Measurements from ENCODE around the gene SLC41A3.

Gene SLC41A3

GRCh38 chr3:126033051-126033745, 50.7 kb downstream of the SLC41A3 start:
- DNase-seq = no peak
- TF ChIP-seq POLR2A (IDR thresholded peaks at IDR 0.05; ENCODE audit: low read length) (no peak), GATA1 (IDR thresholded peaks at IDR 0.05; ENCODE audit: low read depth, low read length) (no peak)

DNA sequence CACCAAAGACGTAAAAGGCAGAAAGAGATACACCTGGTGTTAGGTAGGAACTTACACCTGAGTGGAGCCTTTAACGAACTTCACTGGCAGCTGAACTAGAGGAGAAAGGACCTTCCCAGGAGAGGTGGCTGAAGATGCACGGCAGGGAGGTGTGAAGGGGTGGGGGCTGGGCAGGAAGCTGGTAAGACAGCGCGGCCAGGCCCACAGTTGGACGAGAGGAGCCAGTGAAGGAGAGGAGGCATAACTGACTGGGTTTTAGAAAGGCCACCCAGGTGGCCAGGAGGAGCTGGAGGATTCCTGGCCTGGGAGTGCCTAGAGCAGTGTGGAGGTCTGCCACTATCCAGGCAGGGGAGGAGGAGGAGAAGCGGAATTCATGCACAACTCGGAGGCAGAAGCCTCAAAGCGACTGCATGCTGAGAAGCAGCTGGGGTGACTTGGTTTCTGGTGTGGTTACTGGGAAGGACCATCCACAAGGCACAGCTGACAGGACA, 51.9 kb downstream of the SLC41A3 start:
- DNase-seq = no peak

GRCh38 chr3:126030455-126030854, 53.5 kb downstream of the SLC41A3 start:
- TF ChIP-seq GATA1 (IDR thresholded peaks at IDR 0.05; ENCODE audit: low read depth, low read length) (no peak), POLR2A (IDR thresholded peaks at IDR 0.05; ENCODE audit: low read length) (no peak)
- no peak for DNase-seq

More for the DNA sequence above, 51.9 kb downstream of the SLC41A3 start:
- TF ChIP-seq POLR2A (IDR thresholded peaks at IDR 0.05; ENCODE audit: low read length) (no peak), GATA1 (IDR thresholded peaks at IDR 0.05; ENCODE audit: low read depth, low read length) (no peak)

- no peak for TF ChIP-seq POLR2A (IDR thresholded peaks at IDR 0.05; ENCODE audit: low read length)
- no peak for DNase-seq
Measured at GRCh38 chr3:126029241-126029640, 54.7 kb downstream of the SLC41A3 start.

- TF ChIP-seq GATA1 (IDR thresholded peaks at IDR 0.05; ENCODE audit: low read depth, low read length) = no peak
- DNase-seq = no peak
Measured at GRCh38 chr3:126028096-126028495, 55.8 kb downstream of the SLC41A3 start.

- DNase-seq = no peak
- TF ChIP-seq GATA1 (IDR thresholded peaks at IDR 0.05; ENCODE audit: low read depth, low read length) (no peak), POLR2A (IDR thresholded peaks at IDR 0.05; ENCODE audit: low read length) (no peak)
Measured at GRCh38 chr3:126026761-126027160, 57.2 kb downstream of the SLC41A3 start.

GRCh38 chr3:126026277-126026751, 57.6 kb downstream of the SLC41A3 start:
- DNase-seq = no peak
- TF ChIP-seq POLR2A (IDR thresholded peaks at IDR 0.05; ENCODE audit: low read length) (no peak), GATA1 (IDR thresholded peaks at IDR 0.05; ENCODE audit: low read depth, low read length) (no peak)

- no peak for DNase-seq
- TF ChIP-seq POLR2A (IDR thresholded peaks at IDR 0.05; ENCODE audit: low read length) = no peak
- no peak for TF ChIP-seq GATA1 (IDR thresholded peaks at IDR 0.05; ENCODE audit: low read depth, low read length)
Measured at GRCh38 chr3:126025862-126026261, 58.1 kb downstream of the SLC41A3 start.

DNA sequence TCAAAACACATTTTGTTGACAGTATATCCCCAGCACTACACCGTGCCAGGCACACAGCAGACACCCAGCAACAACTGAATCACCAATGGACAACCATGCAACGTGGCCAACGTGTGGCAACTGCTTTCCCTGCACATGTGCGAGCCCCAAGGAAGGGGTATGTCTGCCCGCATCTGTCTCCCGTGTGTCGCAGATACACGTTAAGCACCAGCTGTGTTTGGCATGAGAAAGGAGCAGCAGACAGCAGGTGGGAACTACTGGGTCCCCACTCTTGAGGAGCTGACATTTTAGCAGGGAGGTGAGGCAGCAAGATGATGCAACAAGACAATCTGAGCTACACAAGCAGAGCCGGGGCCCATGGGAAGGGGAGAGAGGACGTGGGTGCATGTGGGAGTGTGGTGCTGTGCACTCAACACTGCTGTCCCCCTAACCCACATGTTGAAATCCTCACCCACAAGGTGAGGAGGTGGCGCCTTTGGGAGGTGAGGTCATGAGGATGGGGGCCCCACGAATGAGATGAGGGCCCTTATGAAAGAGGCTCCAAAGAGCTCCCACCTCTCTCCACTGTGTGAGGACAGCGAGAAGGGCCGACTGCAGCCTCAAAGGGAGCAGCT, 58.7 kb downstream of the SLC41A3 start:
- no peak for DNase-seq
- TF ChIP-seq POLR2A (IDR thresholded peaks at IDR 0.05; ENCODE audit: low read length) (no peak), GATA1 (IDR thresholded peaks at IDR 0.05; ENCODE audit: low read depth, low read length) (no peak)

- TF ChIP-seq POLR2A (IDR thresholded peaks at IDR 0.05; ENCODE audit: low read length) (no peak), GATA1 (IDR thresholded peaks at IDR 0.05; ENCODE audit: low read depth, low read length) (no peak)
- DNase-seq = no peak
Measured at GRCh38 chr3:126024049-126024854, 59.7 kb downstream of the SLC41A3 start.

DNA sequence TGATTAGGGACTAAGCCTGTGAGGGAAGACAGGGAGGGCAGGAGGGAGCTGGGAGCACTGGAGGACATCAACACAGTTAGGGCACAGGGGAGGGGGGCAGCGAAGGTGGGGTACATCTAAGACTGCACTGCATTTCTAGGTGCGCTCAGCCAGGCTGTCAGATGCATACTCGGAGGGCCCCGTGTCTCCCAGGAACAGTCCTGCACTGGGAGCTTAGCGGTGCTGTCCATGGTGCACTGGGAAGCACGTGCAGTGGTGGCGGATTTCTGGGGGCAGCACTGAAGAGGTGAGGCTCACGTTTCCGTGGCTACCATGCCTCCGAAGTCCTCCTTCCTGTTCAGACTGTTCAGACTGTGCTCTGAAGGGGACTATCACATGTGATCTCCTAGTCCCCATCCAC, 60.5 kb downstream of the SLC41A3 start:
- TF ChIP-seq POLR2A (IDR thresholded peaks at IDR 0.05; ENCODE audit: low read length) (no peak), GATA1 (IDR thresholded peaks at IDR 0.05; ENCODE audit: low read depth, low read length) (no peak)
- no peak for DNase-seq

DNA sequence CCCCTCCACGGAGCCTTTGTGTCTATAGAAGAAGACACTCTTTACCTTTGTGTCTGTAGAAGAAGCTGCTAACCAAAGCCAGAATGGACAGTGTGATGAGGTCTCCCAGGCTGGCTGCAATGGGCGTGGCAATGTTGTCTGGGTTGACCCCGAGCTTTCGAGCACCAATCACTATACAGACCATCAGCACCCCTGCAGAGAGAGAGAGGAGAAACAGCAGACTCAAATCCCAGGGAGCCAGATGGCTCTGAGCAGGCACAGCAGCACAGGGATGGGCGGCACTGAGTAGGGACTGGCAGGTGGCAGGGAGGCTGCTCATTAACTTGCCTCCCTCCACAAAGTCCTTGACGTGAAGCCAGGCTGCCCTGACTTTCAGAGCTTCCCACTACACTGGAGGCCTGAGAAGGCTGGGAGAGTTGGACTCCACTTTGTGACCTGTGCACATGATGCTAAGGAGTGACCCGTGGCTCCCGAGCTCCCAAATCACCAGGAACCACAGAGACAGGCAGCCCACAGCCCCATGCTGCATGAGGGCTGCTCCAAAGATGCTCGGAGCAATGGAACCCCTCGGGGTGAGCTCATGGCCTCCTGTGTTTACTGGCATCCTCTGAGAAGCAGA, 61.1 kb downstream of the SLC41A3 start:
- DNase-seq = no peak
- TF ChIP-seq POLR2A (IDR thresholded peaks at IDR 0.05; ENCODE audit: low read length) (no peak), GATA1 (IDR thresholded peaks at IDR 0.05; ENCODE audit: low read depth, low read length) (no peak)

DNA sequence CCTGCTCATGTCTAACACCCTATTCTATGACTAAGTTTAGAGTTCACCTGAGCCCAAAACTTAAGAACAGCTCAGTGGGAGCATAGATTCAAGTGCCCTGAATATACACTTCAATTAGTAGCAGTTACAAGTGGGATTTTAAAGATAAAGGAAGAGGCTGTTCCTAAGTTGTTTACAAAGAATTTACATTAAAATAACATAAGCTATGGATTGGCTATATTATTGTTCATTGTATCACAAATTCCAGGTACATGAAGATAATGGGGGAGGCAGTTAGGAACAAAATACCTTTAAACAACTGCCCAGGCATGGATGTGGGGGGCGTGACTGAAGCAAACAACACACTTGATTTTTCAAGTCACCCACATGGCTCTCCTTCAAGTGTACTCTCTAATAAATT, 62.2 kb downstream of the SLC41A3 start:
- no peak for DNase-seq
- TF ChIP-seq POLR2A (IDR thresholded peaks at IDR 0.05; ENCODE audit: low read length) = no peak
- TF ChIP-seq GATA1 (IDR thresholded peaks at IDR 0.05; ENCODE audit: low read depth, low read length) = no peak

- TF ChIP-seq GATA1 (IDR thresholded peaks at IDR 0.05; ENCODE audit: low read depth, low read length) = no peak
- no peak for TF ChIP-seq POLR2A (IDR thresholded peaks at IDR 0.05; ENCODE audit: low read length)
- DNase-seq = no peak
Measured at GRCh38 chr3:126021224-126021623, 62.7 kb downstream of the SLC41A3 start.

Data from erythroblast (primary cell).